Body of pancreas (tissue), 4 donors: ENCODE data around the gene ADAM15.

Experiments used
- POLR2A ChIP-seq, 3 donors: fragments of 450-650 bp; IDR thresholded peaks; one replicate each; pipeline ENCODE4 v1.6.1; 2016; ENCODE audit warnings: antibody characterized with exemption in 3 of 3, mild to moderate bottlenecking in 2 of 3
- TF ChIP-seq, protein P1 (sequence below), 7 experiments: fragments of 450-650 bp in 4 of 7; fragments of 200-600 bp in 3 of 7; sonication (generic) in 3 of 7; IDR thresholded peaks; one replicate each; pipeline ENCODE4 v1.5.1; 2016 to 2019; ENCODE audit warnings: antibody characterized with exemption in 7 of 7

DNA sequence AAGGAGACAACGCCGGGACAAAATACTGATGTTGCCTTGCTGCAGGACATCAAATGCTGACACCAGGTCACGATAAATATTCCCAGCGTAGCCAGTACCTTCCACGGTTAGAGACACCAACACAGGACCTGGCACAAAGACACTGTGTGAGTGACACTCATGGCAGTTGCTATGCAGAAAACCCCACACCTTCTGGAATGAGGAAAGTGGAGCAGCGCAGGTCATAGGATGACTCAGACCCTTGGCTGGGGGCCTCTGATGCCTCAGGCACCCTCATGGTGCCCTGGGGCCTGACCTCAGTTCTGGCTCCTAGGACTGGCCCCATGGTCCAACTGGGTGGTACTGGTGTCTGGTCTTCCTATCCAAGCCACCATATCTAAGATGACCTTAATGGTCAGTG is 24.5 kb upstream of the ADAM15 start:
- no peak for TF ChIP-seq POLR2A (IDR thresholded peaks at IDR 0.05)
- TF ChIP-seq, protein P1, sequence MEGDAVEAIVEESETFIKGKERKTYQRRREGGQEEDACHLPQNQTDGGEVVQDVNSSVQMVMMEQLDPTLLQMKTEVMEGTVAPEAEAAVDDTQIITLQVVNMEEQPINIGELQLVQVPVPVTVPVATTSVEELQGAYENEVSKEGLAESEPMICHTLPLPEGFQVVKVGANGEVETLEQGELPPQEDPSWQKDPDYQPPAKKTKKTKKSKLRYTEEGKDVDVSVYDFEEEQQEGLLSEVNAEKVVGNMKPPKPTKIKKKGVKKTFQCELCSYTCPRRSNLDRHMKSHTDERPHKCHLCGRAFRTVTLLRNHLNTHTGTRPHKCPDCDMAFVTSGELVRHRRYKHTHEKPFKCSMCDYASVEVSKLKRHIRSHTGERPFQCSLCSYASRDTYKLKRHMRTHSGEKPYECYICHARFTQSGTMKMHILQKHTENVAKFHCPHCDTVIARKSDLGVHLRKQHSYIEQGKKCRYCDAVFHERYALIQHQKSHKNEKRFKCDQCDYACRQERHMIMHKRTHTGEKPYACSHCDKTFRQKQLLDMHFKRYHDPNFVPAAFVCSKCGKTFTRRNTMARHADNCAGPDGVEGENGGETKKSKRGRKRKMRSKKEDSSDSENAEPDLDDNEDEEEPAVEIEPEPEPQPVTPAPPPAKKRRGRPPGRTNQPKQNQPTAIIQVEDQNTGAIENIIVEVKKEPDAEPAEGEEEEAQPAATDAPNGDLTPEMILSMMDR (IDR thresholded peaks at IDR 0.05), result no peak
